HCT116 (cell line): ENCODE measurements around the gene SYNC. TPM values are rescaled to one million over a fixed set of nuclear protein-coding genes. Genes with fewer than 3 reads are reported as not detected.

Source experiments
- ATAC-seq: fragments of 200-7000 bp; cut with Tn5 transposase; 2 replicates; pipeline ENCODE4 v1.9.1; 2020; ENCODE audit warnings: mild to moderate bottlenecking, moderate library complexity
- BruUV-seq: library from RNA; stranded (reverse); fragments of 400-500 nt; replicated peaks from 2 replicates; lab custom pipeline; 2021; lab: Mats Ljungman, UMichigan
- CTCF ChIA-PET: fragments of 300-600 bp; sonication (Branson Sonifier 250); formaldehyde crosslinking; loops from one replicate; lab custom pipeline; 2021; ENCODE audit warnings: antibody characterized with exemption; lab: Charles Lee
- POLR2A ChIA-PET: fragments of 300-600, 350-600 bp; sonication (Branson Sonifier 250); formaldehyde crosslinking; loops from one replicate; lab custom pipeline; 2021; ENCODE audit warnings: antibody characterized with exemption; lab: Charles Lee
- RAD21 ChIA-PET, 2 experiments: fragments of 300-600 bp; sonication (Branson Sonifier 250); formaldehyde crosslinking; loops; one replicate each; lab custom pipeline; 2023; ENCODE audit warnings: low total read pairs in 2 of 2; ENCODE audit not compliant: uncharacterized antibody in 2 of 2, unreplicated experiment in 2 of 2, low non-redundant PET in 1 of 2; lab: Charles Lee
- DNase-seq: peaks from one replicate; pipeline ENCODE4 v3.0.0-alpha.2; 2010; ENCODE audit warnings: low read depth, low spot score
- H2AFZ ChIP-seq: fragments of 200-600 bp; shearing (Covaris generic), sonication (generic); 2 replicates; pipeline ENCODE4 v1.6.1; 2017; ENCODE audit warnings: low read depth, mixed run types, mixed read lengths, antibody characterized with exemption, low read length; ENCODE audit not compliant: poor library complexity, severe bottlenecking
- H3K27ac ChIP-seq: 2 replicates; pipeline ENCODE4 v1.5.1; 2012; ENCODE audit warnings: low read depth, low read length
- H3K27me3 ChIP-seq: fragments of 200-600 bp; sonication (generic); 2 replicates; pipeline ENCODE4 v1.6.1; 2016; ENCODE audit warnings: mixed run types, low read length, mixed read lengths; ENCODE audit not compliant: insufficient read depth
- H3K36me3 ChIP-seq, 2 experiments: fragments of 200-500 bp in 1 of 2; fragments of 200-600 bp in 1 of 2; sonication (Bioruptor generic) in 1 of 2; sonication (generic) in 1 of 2; 2 replicates each; pipeline versions ENCODE4 v1.5.1 to v1.6.1; 2014 to 2016; ENCODE audit warnings: low read length in 2 of 2, inconsistent platforms in 1 of 2, mixed read lengths in 1 of 2, mixed run types in 1 of 2; ENCODE audit not compliant: insufficient read depth in 2 of 2, control insufficient read depth in 1 of 2
- H3K4me1 ChIP-seq, 2 experiments: fragments of 200-600 bp in 1 of 2; sonication (generic) in 1 of 2; 2 replicates each; pipeline versions ENCODE4 v1.5.1 to v1.6.1; 2012 to 2017; ENCODE audit warnings: low read length in 2 of 2, inconsistent platforms in 1 of 2, mild to moderate bottlenecking in 1 of 2, mixed read lengths in 1 of 2, mixed run types in 1 of 2, moderate library complexity in 1 of 2; ENCODE audit not compliant: insufficient read depth in 2 of 2, control insufficient read depth in 1 of 2
- H3K4me2 ChIP-seq: fragments of 200-600 bp; sonication (generic); 2 replicates; pipeline ENCODE4 v1.6.1; 2017; ENCODE audit warnings: mixed run types, low read length, mixed read lengths
- H3K4me3 ChIP-seq, 2 experiments: fragments of 200-600 bp in 1 of 2; sonication (generic) in 1 of 2; replicated peaks in 1 of 2; 2 replicates each; pipeline ENCODE4 v1.5.1; 2011 to 2016; ENCODE audit warnings: low read length in 2 of 2, control low read depth in 1 of 2, low read depth in 1 of 2, mild to moderate bottlenecking in 1 of 2, mixed read lengths in 1 of 2, mixed run types in 1 of 2
- H3K79me2 ChIP-seq: fragments of 200-600 bp; sonication (generic); 2 replicates; pipeline ENCODE4 v1.6.1; 2017; ENCODE audit warnings: mild to moderate bottlenecking, mixed run types, low read length, moderate library complexity, mixed read lengths; ENCODE audit not compliant: insufficient read depth
- H3K9ac ChIP-seq: fragments of 200-600 bp; sonication (generic); 2 replicates; pipeline ENCODE4 v1.6.1; 2016; ENCODE audit warnings: low read length, mixed read lengths
- H3K9me2 ChIP-seq: fragments of 200-600 bp; sonication (generic), shearing (Covaris generic); 2 replicates; pipeline ENCODE4 v1.6.1; 2017; ENCODE audit warnings: mixed run types, mild to moderate bottlenecking, moderate library complexity; ENCODE audit not compliant: insufficient read depth
- H3K9me3 ChIP-seq, 2 experiments: fragments of 200-500 bp in 1 of 2; fragments of 200-600 bp in 1 of 2; sonication (Bioruptor generic) in 1 of 2; sonication (generic) in 1 of 2; 2 replicates each; pipeline ENCODE4 v1.6.1; 2014 to 2017; ENCODE audit warnings: low read length in 2 of 2, mixed read lengths in 2 of 2, inconsistent platforms in 1 of 2, low read depth in 1 of 2, mild to moderate bottlenecking in 1 of 2, mixed run types in 1 of 2, moderate library complexity in 1 of 2; ENCODE audit not compliant: control insufficient read depth in 1 of 2, insufficient read depth in 1 of 2
- H4K20me1 ChIP-seq: fragments of 200-600 bp; sonication (generic), shearing (Covaris generic); 2 replicates; pipeline ENCODE4 v1.6.1; 2017; ENCODE audit warnings: mixed run types, mild to moderate bottlenecking, moderate library complexity; ENCODE audit not compliant: insufficient read depth
- CBX3 ChIP-seq: IDR thresholded peaks from 2 replicates; pipeline ENCODE4 v1.6.1; 2012; ENCODE audit warnings: low read depth
- CEBPB ChIP-seq: IDR thresholded peaks from 2 replicates; pipeline ENCODE4 v1.6.1; 2012; ENCODE audit warnings: low read depth
- EGR1 ChIP-seq: IDR thresholded peaks from 2 replicates; pipeline ENCODE4 v1.6.1; 2012; ENCODE audit warnings: low read depth
- EZH2 ChIP-seq: fragments of 200-600 bp; sonication (generic); IDR thresholded peaks from 2 replicates; pipeline ENCODE4 v1.6.1; 2017; ENCODE audit warnings: antibody characterized with exemption, mixed run types
- EZH2phosphoT487 ChIP-seq: fragments of 200-600 bp; IDR thresholded peaks from 2 replicates; pipeline ENCODE4 v1.6.1; 2018; ENCODE audit warnings: antibody characterized with exemption, borderline replicate concordance
- JUND ChIP-seq: IDR thresholded peaks from 2 replicates; pipeline ENCODE4 v1.6.1; 2012
- MAX ChIP-seq: IDR thresholded peaks from 2 replicates; pipeline ENCODE4 v1.6.1; 2012
- POLR2A ChIP-seq: IDR thresholded peaks from 2 replicates; pipeline ENCODE4 v1.7.0; 2011; ENCODE audit warnings: borderline replicate concordance; ENCODE audit not compliant: insufficient read depth, insufficient read length; ENCODE audit errors: extremely low read depth
- RAD21 ChIP-seq: IDR thresholded peaks from 2 replicates; pipeline ENCODE4 v1.6.1; 2012; ENCODE audit warnings: low read depth, mild to moderate bottlenecking
- REST ChIP-seq: IDR thresholded peaks from 2 replicates; pipeline ENCODE4 v1.6.1; 2012; ENCODE audit warnings: low read depth
- SIN3A ChIP-seq: IDR thresholded peaks from 2 replicates; pipeline ENCODE4 v1.6.1; 2012; ENCODE audit warnings: low read depth
- SRF ChIP-seq: IDR thresholded peaks from 2 replicates; pipeline ENCODE4 v1.6.1; 2012; ENCODE audit warnings: low read depth
- TCF7L2 ChIP-seq: IDR thresholded peaks from 2 replicates; pipeline ENCODE4 v1.7.0; 2011; ENCODE audit warnings: borderline replicate concordance, inconsistent platforms; ENCODE audit not compliant: insufficient read depth, insufficient read length; ENCODE audit errors: extremely low read depth
- YY1 ChIP-seq: IDR thresholded peaks from 2 replicates; pipeline ENCODE4 v1.6.1; 2011; ENCODE audit warnings: low read length, low read depth, moderate library complexity, mild to moderate bottlenecking; ENCODE audit not compliant: insufficient replicate concordance; ENCODE audit errors: extremely low read depth
- ZBTB33 ChIP-seq: IDR thresholded peaks from 2 replicates; pipeline ENCODE4 v1.6.1; 2011; ENCODE audit warnings: mild to moderate bottlenecking, low read length, moderate library complexity; ENCODE audit not compliant: insufficient replicate concordance; ENCODE audit errors: extremely low read depth
- ZFX ChIP-seq: fragments of 450-650 bp; IDR thresholded peaks from 2 replicates; pipeline ENCODE4 v1.6.1; 2017
- intact Hi-C: fragments of 100-400 bp; cut with micrococcal nuclease; formaldehyde crosslinking; loops from 2 replicates; pipeline ENCODE4 v1.10.0; 2022
- total RNA-seq: library from RNA; stranded (reverse); gene quantifications from one replicate; pipeline ENCODE4 v1.2.1, GENCODE V29; 2021; ENCODE audit not compliant: unreplicated experiment

Gene SYNC
- total RNA-seq, 1 experiment from 2014 or later = 1.3 TPM

- ChIA-PET POLR2A (no interaction called here), CTCF (no interaction called here), RAD21 (no interaction called here)
- DNase-seq (no peak), ATAC-seq (no peak)
- intact Hi-C loops = loop anchor here (5.0 kb wide), 1 partner anchor 43 kb away; no protein-coding TSS in a partner anchor
- Histone ChIP-seq H3K79me2 (no peaks in the 10 kb centered on the region), H3K36me3 (no peaks in the 10 kb centered on the region), H3K4me1 (peaks cover 15 to 36% of the 10 kb centered on the region in 2 experiments), H3K9me3 (no peaks in the 10 kb centered on the region), H3K9me2 (no peaks in the 10 kb centered on the region), H3K4me3 (no peak overlapping the region), H2AFZ (no peak overlapping the region), H3K27me3 (no peaks in the 10 kb centered on the region), H3K27ac (no peak overlapping the region), H4K20me1 (no peaks in the 10 kb centered on the region), H3K4me2 (no peak overlapping the region), H3K9ac (no peak overlapping the region)
- TF ChIP-seq EZH2 (no peak), MAX (no peak), EGR1 (no peak), JUND (no peak), SRF (no peak), CBX3 (no peak), EZH2phosphoT487 (no peak)
- no TSS peak for BruUV-seq
Observed at GRCh38 chr1:32719681-32720275, 17.2 kb upstream of the SYNC start.

- no peak overlapping the region for H3K9ac ChIP-seq
- intact Hi-C loops = loop anchor here (5.0 kb wide), 1 partner anchor 44 kb away; no protein-coding TSS in a partner anchor
- no TSS peak for BruUV-seq
- TF ChIP-seq JUND = no peak
- no peak for TF ChIP-seq ZFX
- no peak for TF ChIP-seq SIN3A
- TF ChIP-seq YY1 = no peak
- TF ChIP-seq REST = no peak
- no peak for TF ChIP-seq CEBPB
- TF ChIP-seq RAD21 = no peak
- TF ChIP-seq SRF = no peak
- TF ChIP-seq EZH2phosphoT487 = no peak
- TF ChIP-seq ZBTB33 = no peak
- no peak for TF ChIP-seq TCF7L2
- no peak for TF ChIP-seq POLR2A
Observed at GRCh38 chr1:32718527-32718926, 16.0 kb upstream of the SYNC start.

More at GRCh38 chr1:32718527-32718926, 16.0 kb upstream of the SYNC start:
- CTCF ChIA-PET = no interaction called here
- DNase-seq = no peak
- Histone ChIP-seq H3K9me2 (no peaks in the 10 kb centered on the region), H3K9me3 (no peaks in the 10 kb centered on the region), H3K79me2 (no peaks in the 10 kb centered on the region), H3K4me2 (no peak overlapping the region), H3K4me3 (no peak overlapping the region), H3K27me3 (no peaks in the 10 kb centered on the region), H3K4me1 (peaks cover 10 to 29% of the 10 kb centered on the region in 2 experiments), H4K20me1 (no peaks in the 10 kb centered on the region), H2AFZ (no peak overlapping the region), H3K36me3 (no peaks in the 10 kb centered on the region), H3K27ac (no peak overlapping the region)
- no peak for ATAC-seq
- POLR2A ChIA-PET = no interaction called here
- RAD21 ChIA-PET = no interaction called here
